ENCODE results near the gene DLAT. TPM values are rescaled to one million over a fixed set of nuclear protein-coding genes. Genes with fewer than 3 reads are reported as not detected.
"Not testable (repeated sequence)": the region's sequence is repeated elsewhere in the genome, so short reads cannot be mapped to it uniquely, and the experiment has no call there.

DLAT gene
- total RNA-seq, 1 experiment from 2014 or later = 102 TPM

DNA sequence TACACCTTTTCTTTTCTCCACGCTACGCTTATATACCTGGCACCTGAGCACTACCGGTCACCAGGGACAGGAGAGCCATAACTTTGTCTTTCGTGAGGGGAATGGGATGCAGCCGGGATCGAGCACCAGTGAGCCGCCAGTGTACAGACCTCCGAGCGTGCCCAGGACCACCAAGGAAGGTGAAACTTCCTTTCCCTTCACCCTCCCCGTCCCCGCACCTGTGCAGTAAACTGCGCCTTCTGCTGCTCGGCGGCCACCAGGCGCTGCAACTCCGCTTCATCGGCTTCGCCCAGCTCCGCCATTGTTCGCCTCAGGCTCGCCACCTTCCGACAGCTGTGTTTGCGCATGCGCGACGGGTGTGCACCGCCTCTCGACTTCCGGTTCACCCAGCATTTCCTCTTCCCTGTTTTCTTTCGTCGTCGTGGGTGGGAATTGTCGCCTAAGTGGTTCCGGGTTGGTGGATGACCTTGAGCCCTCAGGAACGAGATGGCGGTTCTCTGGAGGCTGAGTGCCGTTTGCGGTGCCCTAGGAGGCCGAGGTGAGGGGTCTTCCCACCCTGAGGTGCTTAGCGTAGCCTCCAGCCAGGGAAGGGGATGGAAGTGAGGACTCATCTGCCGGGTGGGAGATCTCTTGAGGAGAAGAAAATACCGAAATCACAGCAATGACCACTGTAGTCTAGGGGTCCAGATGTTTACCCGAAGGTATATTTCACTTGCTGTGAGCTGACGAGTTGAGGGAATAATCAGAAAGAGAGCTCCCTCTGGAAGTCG is 61.4 kb downstream of the DLAT start, which contains the start of the genes SDHD and TIMM8B:
Gene SDHD (plus strand): TSS at position 452 of the 770 bp plus-strand sequence. CDS start 35 bp downstream, at position 487.
Gene TIMM8B (minus strand): TSS at position 335 of the 770 bp plus-strand sequence. CDS start 33 bp downstream, at position 302.
- peaks cover 66% of the 10 kb centered on the region for H3K36me3 ChIP-seq (ENCODE audit: low read depth, low read length)
- BruUV-seq (replicated peaks) = no TSS peak
- intact Hi-C loops (cut with micrococcal nuclease) = loop anchor here (1.0 to 10.0 kb wide), 5 partner anchors 12 to 209 kb away; partner anchors contain the start of genes CFAP68, FDXACB1, NKAPD1 and PIH1D2
- no peaks in the 10 kb centered on the region for H3K9me2 ChIP-seq (replicated peaks; ENCODE audit: low read length)
- H3K9me3 ChIP-seq (ENCODE audit: low read length) = no peaks in the 10 kb centered on the region
- no peaks in the 10 kb centered on the region for H4K20me1 ChIP-seq (ENCODE audit: low read length)
- peaks cover 82% of the 10 kb centered on the region for H3K79me2 ChIP-seq (ENCODE audit: low read length)
- CTCF ChIA-PET = interaction anchor here (0.5 kb wide), 1 partner anchor 77 kb away, joined by 3 read pairs; no protein-coding TSS in a partner anchor
- no peak for TF ChIP-seq EZH2 (IDR thresholded peaks at IDR 0.05; ENCODE audit: low read length, unreplicated experiment)
- TF ChIP-seq, protein P1, sequence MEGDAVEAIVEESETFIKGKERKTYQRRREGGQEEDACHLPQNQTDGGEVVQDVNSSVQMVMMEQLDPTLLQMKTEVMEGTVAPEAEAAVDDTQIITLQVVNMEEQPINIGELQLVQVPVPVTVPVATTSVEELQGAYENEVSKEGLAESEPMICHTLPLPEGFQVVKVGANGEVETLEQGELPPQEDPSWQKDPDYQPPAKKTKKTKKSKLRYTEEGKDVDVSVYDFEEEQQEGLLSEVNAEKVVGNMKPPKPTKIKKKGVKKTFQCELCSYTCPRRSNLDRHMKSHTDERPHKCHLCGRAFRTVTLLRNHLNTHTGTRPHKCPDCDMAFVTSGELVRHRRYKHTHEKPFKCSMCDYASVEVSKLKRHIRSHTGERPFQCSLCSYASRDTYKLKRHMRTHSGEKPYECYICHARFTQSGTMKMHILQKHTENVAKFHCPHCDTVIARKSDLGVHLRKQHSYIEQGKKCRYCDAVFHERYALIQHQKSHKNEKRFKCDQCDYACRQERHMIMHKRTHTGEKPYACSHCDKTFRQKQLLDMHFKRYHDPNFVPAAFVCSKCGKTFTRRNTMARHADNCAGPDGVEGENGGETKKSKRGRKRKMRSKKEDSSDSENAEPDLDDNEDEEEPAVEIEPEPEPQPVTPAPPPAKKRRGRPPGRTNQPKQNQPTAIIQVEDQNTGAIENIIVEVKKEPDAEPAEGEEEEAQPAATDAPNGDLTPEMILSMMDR (conservative IDR thresholded peaks at IDR 0.05; ENCODE audit: low read depth, low read length) = 0 out of 2 replicates have a peak, but pooled peaks have one; percentile 12
- ATAC-seq (peak; percentile 90), DNase-seq (peak; percentile 99)
- H3K27me3 ChIP-seq (ENCODE audit: low read length) = no peaks in the 10 kb centered on the region
- peaks cover 41% of the 10 kb centered on the region for H3K4me1 ChIP-seq (ENCODE audit: insufficient read depth, low read length)
- peak within 1 kb of the TSS; percentile 49 for H3K27ac ChIP-seq (ENCODE audit: low read length)
- H3K4me2 ChIP-seq (ENCODE audit: low read length) = peak within 1 kb of the TSS; percentile 88
- H3K9ac ChIP-seq (ENCODE audit: low read length) = peak within 1 kb of the TSS; percentile 94
- H3K4me3 ChIP-seq (ENCODE audit: low read length) = peak within 1 kb of the TSS; percentile 88
- peak within 1 kb of the TSS; percentile 75 for H2AFZ ChIP-seq (ENCODE audit: low read length)
- H3F3A ChIP-seq (ENCODE audit: low read length, unreplicated experiment) = peaks cover 5% of the 10 kb centered on the region
- POLR2A ChIA-PET (ENCODE audit: unreplicated experiment) = interaction anchor here (0.5 to 1.0 kb wide), 4 partner anchors 13 to 160 kb away, joined by 3 to 13 read pairs (median 8); no protein-coding TSS in a partner anchor

GRCh38 chr11:112087212-112087611 is 62.0 kb downstream of the DLAT start:
- peaks cover 65% of the 10 kb centered on the region for H3K36me3 ChIP-seq (ENCODE audit: low read depth, low read length)
- POLR2A ChIA-PET (ENCODE audit: unreplicated experiment) = interaction anchor here (0.6 to 1.0 kb wide), 3 partner anchors 76 to 160 kb away, joined by 3 to 11 read pairs (median 8); no protein-coding TSS in a partner anchor
- peak; percentile 8 for DNase-seq
- H3F3A ChIP-seq (ENCODE audit: low read length, unreplicated experiment) = peaks cover 5% of the 10 kb centered on the region
- H3K27me3 ChIP-seq (ENCODE audit: low read length) = no peaks in the 10 kb centered on the region
- TF ChIP-seq, protein P1 (conservative IDR thresholded peaks at IDR 0.05; ENCODE audit: low read depth, low read length) = no peak
- TF ChIP-seq EZH2phosphoT487 (IDR thresholded peaks at IDR 0.05; ENCODE audit: borderline replicate concordance, low read length) = no peak
- TF ChIP-seq EZH2 (IDR thresholded peaks at IDR 0.05; ENCODE audit: low read length, unreplicated experiment) = no peak
- ATAC-seq = peak; percentile 2; the same call in 1 of the 2 replicates
- no peaks in the 10 kb centered on the region for H3K9me2 ChIP-seq (replicated peaks; ENCODE audit: low read length)
- H3K4me3 ChIP-seq (ENCODE audit: low read length) = peak overlapping the region; percentile 88
- BruUV-seq (replicated peaks) = TSS peak; percentile 62
- H4K20me1 ChIP-seq (ENCODE audit: low read length) = no peaks in the 10 kb centered on the region
- H3K9ac ChIP-seq (ENCODE audit: low read length) = peak overlapping the region; percentile 94
- CTCF ChIA-PET = interaction anchor here (0.5 kb wide), 1 partner anchor 76 kb away, joined by 3 read pairs; no protein-coding TSS in a partner anchor
- peaks cover 83% of the 10 kb centered on the region for H3K79me2 ChIP-seq (ENCODE audit: low read length)
- H3K4me1 ChIP-seq (ENCODE audit: insufficient read depth, low read length) = peaks cover 41% of the 10 kb centered on the region
- peak overlapping the region; percentile 88 for H3K4me2 ChIP-seq (ENCODE audit: low read length)
- intact Hi-C loops (cut with micrococcal nuclease) = loop anchor here (2.0 to 10.0 kb wide), 4 partner anchors 70 to 210 kb away; partner anchors contain the start of genes CFAP68 and FDXACB1
- no peaks in the 10 kb centered on the region for H3K9me3 ChIP-seq (ENCODE audit: low read length)
- peak overlapping the region; percentile 49 for H3K27ac ChIP-seq (ENCODE audit: low read length)
- H2AFZ ChIP-seq (ENCODE audit: low read length) = peak overlapping the region; percentile 75

DNA sequence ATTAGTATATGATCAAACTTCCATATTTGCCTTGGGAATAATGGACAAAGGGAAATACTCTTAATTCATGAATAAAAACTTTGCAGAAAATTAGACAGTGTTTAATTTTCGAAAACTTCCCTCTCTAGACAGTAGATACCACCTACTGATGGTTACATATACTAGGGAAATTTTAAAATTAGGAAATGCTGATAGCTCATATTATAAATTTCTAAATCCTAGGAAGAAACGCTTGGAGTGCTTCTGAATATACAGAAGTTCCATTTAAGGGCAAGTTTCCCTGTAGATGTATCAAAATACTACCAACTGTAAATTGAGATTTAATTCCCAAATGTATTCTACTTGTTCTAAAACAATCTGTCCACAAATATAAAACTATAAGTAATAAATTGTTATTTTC is 70.1 kb downstream of the DLAT start:
- H3K79me2 ChIP-seq (ENCODE audit: low read length) = peaks cover 13% of the 10 kb centered on the region; the same call in 1 of the 2 replicates
- H3K4me1 ChIP-seq (ENCODE audit: insufficient read depth, low read length); DNase-seq; CTCF ChIA-PET; H3F3A ChIP-seq (ENCODE audit: low read length, unreplicated experiment); H2AFZ ChIP-seq (ENCODE audit: low read length); H3K9ac ChIP-seq (ENCODE audit: low read length); H3K4me3 ChIP-seq (ENCODE audit: low read length); H3K9me3 ChIP-seq (ENCODE audit: low read length); H3K27me3 ChIP-seq (ENCODE audit: low read length); H3K27ac ChIP-seq (ENCODE audit: low read length); H4K20me1 ChIP-seq (ENCODE audit: low read length); H3K9me2 ChIP-seq (replicated peaks; ENCODE audit: low read length); intact Hi-C loops (cut with micrococcal nuclease); ATAC-seq; H3K4me2 ChIP-seq (ENCODE audit: low read length): not testable (repeated sequence)
- POLR2A ChIA-PET (ENCODE audit: unreplicated experiment) = interaction anchor here (0.6 kb wide), 1 partner anchor 26 kb away, joined by 5 read pairs; no protein-coding TSS in a partner anchor
- H3K36me3 ChIP-seq (ENCODE audit: low read depth, low read length) = peaks cover 39% of the 10 kb centered on the region
- TSS peak; percentile 15 for BruUV-seq (replicated peaks)

All from PC-3 (cell line).